GM19468 (cell line): ENCODE measurements around the gene IER5.
"Not testable (repeated sequence)": the region's sequence is repeated elsewhere in the genome, so short reads cannot be mapped to it uniquely, and the experiment has no call there.

Experiments
- ATAC-seq: cut with Tn5 transposase; IDR thresholded peaks from one replicate; pipeline ENCODE4 v1.9.1; 2021; ENCODE audit warnings: mild to moderate bottlenecking, moderate library complexity, moderate number of reproducible peaks; ENCODE audit not compliant: unreplicated experiment; ENCODE audit errors: extremely low read depth

Gene IER5

DNA sequence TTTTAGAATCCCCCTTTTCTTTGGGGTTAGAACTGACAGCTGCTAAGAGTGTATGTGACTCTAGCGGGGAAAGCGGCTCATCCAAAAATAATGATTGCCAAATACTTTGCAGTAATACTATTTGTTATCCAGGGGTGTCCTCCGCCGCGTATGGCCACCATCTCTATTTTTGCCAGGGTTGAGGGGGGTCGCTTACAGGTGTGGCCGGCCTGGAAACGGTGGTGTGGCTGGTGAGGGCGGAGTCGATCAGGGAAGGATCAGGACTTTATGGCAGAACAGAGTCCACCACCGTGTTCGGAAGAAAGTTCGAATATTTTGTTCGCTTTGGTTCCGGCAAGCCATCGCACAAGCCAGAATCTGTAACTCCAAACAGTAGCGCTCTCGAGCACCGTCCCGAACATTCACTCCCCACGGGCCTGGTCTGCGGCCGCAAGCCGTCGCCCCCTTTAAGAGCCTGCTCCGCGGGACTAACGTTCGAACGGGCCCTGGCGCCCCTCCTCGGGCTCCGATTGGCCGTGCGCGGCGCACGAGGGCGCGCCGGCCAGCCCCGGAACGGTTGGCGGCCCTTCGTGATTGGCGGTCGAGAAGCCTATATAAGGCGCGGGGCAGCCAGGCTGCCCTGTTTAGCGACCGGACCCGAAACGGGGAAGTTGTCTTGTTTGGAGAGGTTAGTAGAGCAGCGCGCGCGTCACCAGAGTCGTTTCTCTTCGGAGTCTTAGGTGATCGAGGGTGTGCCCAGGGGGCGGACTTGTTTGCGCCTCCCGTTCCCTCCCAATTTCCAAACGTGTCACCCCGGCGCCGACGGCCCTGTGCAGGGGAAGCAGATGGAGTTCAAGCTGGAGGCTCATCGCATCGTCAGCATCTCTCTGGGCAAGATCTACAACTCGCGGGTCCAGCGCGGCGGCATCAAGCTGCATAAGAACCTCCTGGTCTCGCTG, at the start of gene IER5:
TSS of gene IER5 (plus strand) at position 622 of the 938 bp plus-strand sequence. CDS start at position 825, 203 bp downstream.
- peak; percentile 62 for ATAC-seq

DNA sequence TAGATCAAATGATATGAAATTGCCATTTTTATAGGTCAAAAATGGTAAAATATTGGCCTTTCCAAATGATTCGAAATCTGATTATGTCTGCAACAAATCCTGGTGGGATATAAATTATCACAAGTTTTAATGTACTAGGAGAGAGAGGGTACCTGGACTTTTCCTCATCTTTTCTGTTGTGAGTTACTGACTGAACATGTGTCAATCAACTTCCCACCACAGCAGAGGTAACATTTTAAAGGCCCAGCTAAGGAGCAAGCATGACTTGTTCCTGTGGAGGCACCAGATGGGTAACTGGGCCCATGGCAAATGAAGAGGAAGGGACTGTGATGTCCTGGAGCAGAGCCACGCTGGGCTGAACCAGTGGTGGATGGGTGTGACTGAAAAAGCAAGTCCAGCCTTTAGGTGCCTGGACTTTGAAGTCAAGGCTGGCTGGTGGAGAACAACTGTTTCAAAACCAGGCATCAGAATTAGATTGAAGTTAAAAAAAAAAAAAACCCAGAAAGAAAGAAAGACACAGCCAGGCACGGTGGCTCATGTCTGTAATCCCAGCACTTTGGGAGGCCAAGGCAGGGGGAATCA, 48.1 kb upstream of the IER5 start:
- ATAC-seq, result no peak

DNA sequence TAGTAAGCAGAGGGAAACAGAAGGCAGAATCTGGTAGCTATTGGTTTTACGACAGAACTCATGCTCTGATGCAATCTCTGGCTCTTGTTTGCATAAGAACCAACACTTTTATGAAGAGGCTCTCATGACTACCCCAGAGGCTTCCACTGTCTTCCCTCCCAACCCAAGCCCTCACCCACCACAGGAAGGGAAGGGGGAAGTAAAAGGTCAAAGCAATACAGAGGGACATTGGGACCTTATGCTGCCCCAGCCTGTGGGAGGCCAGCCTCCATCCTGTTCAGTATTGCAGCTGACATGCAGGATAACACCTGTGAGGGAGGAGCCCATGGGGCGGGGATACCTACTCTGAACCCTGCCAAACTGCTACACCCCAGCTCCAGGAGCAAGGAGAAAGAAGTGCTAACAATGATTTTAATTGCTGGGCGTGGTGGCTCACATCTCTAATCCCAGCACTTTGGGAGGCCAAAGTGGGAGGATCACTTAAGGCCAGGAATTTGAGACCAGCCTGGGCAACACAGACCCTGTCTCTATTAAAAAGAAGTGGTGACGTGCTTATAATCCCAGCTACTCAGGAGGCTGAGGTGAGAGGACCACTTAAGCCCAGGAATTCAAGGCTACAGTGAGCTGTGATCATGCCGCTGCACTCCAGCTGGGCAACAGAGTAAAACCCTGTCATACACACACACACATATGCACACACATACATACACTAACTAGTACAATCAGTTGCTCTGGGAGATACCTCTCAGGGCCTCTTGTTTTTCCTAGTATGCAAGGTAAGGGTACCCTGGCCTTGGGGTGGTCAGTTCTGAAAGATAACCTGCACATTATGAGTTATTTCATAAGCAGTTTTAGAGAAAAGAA, 45.2 kb upstream of the IER5 start:
- no peak for ATAC-seq

DNA sequence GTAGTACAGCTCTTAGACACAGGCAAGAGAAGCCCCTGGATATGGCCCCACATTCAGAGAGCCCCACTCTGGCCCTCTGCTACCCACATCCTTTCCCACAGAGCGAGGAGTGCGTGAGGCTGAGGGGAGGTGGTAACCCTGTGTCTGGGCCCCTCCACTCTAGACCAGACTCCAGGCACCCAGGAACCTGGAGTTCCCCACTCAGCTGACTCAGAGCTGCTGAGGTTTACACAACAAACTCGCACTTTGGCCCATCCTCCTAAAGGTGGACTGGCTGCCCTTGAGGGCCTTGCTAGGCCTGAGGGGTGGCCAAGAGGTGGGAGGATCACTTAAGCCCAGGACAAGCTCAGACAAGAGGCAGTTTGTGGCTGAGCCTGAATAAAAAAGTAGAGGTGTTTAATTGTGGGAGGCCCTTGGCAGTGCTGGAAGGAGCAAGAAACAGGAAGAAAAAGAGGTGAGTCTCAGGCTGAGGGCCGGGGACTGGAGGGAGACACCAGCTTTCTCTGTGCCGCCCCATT, 44.0 kb upstream of the IER5 start:
- ATAC-seq, result peak; percentile 75

DNA sequence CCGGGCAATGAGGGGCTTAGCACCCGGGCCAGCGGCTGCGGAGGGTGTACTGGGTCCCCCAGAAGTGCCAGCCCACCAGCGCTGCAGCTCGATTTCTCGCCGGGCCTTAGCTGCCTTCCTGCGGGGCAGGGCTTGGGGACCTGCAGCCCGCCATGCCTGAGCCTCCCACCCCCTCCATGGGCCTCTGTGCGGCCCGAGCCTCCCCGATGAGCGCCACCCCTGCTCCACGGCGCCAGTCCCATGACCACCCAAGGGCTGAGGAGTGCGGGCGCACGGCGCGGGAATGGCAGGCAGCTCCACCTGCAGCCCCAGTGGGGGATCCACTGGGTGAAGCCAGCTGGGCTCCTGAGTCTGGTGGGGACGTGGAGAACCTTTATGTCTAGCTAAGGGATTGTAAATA, 42.6 kb upstream of the IER5 start:
- ATAC-seq, result not testable (repeated sequence)

DNA sequence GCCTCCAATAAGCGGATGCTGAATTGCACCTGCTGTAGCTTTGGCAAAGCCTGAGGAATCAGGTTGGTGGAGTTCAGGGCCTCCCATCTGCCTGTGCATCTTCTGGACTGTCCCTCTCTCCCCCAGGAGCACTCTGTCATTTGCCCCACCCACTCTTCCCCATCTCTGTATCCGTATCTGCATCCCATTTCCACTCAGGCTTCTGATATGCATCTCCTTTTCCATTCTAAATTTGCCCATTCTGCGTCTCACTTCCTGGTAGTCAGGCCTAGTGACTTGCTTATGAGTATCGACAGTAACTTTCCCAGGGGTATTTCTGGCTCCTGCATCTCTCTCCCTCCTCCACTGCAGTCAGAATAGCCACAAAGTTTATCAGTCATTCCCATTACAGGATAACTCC, 39.1 kb upstream of the IER5 start:
- no peak for ATAC-seq

DNA sequence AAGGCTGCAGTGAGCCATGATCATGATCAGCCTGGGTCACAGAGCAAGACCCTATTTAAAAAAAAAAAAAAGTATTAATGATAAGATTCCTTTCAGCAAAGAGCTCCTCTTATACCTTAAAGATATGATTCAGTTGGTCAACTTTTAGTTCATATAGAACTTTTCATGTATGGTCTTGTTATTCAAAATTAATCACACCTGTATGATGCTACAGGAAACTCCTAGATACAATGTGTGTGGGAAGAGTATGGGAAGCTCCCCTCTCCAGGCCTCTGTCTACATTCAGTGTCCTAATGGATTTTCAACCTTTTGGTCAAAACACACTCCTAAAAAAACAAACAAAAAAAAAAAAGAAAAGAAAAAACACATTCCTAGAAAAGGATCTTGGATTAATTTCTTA, 37.6 kb upstream of the IER5 start:
- no peak for ATAC-seq

DNA sequence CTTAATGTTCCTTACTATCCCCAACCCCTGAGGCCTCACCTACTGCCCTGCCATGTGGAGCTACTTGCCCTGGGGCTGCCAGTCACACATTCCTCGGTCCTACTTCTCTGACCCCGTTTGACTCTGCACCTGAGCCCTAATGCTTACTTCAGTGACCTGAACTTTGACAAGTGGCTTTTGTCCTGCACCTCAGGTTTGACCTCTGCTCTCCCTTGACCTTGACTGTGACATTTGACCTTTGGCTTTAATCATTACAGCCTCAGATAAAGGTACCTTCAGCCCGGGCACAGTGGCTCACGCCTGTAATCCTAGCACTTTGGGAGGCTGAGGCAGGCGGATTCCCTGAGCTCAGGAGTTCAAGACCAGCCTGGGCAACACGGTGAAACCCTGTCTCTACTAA, 31.9 kb upstream of the IER5 start:
- no peak for ATAC-seq

DNA sequence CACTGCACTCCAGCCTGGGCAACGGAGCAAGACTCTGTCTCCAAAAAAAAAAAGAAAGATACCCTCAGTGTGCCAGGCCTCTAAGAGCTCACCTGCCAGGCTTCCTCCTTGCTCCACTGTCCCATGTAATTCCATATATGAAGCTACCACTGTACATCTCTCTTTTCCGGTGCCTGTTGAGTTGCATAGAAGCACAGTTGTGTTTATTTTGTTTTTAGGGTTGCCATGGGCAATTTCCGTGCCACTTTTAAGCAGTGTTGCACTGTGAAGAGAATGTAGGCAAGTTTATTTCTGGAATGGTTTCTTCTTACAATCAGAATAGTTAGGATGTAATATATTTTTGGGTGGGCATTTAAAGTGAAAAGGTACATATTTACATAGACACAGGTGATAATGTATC, 31.4 kb upstream of the IER5 start:
- no peak for ATAC-seq

DNA sequence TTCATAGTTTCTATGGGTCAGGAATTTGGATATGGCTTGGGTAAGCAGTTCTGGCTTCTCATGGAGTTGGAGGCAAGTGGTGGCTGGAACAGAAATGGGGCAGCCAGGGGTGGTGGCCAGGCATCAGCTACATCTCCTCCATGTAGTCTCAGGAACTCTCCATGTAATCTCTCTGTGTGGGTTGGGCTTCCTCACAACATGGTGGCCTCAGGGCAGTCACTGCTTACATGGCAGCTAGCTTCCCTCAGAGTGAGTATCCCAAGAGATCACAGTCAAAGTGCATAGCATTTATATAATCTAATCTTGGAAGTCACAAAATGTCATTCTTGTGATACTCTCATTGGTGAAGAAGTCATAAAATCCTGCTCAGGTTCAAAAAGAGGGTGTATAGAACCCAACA, 29.1 kb upstream of the IER5 start:
- no peak for ATAC-seq

DNA sequence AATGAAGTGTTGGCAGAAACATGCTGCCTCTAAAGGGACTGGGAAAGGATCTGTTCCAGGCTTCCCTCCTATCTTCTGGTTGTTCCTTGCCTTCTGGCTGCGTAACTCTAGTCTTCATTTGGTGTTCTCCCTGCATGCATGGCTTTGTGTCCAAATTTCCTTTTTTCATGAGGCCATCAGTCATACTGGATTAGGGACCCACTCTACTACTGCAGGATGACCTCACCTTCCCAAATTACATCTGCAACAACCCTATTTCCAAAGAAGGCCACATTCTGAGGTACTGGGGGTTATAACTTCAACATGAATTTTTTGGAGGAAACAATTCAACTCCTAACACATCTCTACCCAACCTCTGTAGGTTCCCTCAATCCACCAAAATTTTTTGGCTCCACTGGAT, 28.4 kb upstream of the IER5 start:
- no peak for ATAC-seq

DNA sequence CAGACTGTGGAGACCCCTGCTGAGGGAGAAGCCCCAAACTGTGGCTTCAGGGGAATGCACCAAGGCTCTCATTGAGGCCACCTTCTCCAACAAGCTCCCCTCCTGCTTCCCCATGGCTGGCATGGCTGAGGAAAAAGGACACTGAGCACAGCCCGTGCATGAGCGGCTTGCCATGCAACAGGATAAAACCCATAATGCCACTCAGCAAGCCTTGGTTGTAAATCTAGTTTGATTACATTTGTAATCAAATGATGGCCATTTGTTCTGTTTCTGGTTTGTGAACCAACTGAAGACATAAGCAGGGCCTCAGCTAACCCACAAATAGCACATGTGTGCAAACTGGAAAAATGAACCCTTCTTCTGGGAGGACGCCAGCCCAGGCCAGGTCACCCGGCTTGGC, 27.6 kb upstream of the IER5 start:
- ATAC-seq, result not testable (repeated sequence)

DNA sequence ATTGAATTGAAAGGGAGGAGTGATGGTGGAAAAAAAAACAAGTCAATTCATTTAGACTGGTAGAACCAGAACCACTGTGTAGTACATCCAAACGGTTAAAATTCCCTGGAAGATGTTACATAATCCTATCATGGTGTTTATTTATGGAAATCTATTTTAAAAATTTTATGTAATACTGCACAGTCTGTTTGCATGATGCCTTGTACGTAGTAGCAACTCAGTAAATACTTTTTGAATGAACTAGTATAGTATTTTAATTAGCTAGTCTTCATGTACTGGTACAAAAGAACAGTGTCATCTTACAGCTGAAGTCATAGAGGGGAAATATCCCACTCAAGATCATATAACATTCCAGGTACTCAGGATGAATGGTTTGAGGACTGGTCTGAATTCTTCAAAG, 27.0 kb upstream of the IER5 start:
- ATAC-seq, result no peak

DNA sequence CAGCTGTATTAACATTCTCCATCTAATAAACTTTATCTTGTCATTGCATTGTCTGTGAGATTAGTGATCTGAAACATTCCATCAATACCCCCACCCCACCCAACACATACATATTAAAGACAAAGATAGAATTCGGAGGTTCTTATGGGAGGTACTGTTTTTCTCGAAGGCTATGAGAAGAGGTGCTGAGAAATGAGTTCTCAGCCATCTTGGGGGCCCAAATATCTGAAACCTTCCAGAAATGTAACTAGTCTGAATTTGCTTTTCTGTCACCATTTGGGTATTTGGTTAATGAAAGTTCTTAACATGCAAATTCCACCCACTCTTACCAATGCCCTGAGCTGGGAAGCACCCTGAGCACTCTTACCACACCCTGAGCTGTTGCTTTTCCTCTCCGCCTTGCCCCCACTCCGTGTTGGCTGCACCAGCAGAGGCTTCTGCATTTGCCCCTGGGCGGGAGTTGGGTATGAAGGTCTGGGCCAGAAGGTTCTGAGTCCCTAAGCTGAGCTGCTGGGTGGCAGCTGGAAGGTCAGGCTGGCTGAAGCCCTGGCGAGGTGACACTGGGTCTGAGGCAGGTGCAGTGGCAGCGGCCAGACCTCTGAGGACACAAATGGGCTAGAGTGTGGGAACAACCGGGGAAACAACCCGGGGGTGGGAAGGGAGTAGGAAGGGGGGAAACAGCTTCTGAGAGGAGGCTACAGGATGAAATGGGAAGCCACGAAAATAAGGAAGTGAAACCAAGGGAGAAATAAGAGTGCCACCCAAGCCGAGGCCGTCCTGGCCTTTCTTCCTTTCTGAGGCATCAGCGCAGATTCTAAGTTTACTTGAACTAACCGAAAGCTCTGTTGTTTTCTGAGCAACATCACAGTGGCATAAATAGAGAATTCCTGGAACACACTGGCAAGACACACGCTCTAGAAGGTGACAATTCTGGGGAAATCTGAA, 26.3 kb upstream of the IER5 start:
- peak; percentile 61 for ATAC-seq

DNA sequence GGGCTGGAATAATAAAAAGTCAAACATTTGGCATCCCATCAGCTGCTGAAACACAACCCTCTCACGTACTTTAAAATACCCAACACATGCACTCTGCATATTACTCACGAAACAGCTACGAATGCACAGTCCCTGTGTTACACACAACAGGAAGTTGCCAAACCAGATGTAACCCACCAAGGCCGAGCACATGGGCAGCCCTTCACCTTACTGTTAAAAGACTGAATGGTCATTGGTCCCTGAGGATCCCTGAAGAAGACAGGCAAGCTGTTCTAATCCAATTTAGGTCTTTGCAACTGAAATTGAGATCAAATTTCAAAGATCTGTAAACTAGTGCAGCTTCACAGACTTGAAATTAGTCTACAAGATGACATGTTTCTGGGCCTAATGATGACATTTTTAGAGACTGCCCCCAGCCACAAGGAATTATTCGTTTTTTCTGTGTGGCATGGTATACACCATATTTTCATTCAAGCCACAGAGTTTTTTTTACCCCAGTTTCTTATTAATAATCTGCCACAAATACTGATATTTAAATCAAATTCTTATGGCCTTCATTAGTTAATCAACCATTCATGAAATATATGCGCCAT, 25.6 kb upstream of the IER5 start:
- ATAC-seq, result peak; percentile 49

DNA sequence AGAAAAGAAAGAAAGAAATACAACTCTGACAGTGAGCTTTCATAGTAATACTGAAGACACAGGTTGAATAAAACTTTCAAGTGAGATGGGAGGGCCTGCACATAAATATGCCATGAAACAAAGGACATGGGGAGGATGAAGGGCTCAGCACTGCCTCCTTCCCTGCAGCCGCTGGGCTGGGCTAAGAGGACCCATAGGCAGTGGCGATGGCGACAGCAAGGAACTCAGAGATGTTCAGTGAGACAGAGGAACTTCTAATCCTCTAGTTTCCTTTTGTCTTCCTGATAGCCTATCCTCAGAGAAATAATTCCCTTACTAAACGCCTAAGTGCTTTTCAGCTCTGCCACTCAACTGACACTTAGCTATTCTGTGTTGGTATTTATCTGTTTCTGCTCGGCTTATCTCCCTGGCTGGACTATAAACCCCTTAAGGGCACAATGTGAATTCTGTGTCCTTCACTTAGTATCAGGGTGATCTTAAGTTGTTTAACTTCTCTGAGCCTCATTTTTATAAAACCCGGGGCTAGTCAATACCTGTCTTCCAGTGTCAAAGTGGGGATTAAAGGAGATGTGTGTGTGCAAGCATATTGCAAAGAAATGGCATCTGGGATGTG, 24.4 kb upstream of the IER5 start:
- no peak for ATAC-seq

DNA sequence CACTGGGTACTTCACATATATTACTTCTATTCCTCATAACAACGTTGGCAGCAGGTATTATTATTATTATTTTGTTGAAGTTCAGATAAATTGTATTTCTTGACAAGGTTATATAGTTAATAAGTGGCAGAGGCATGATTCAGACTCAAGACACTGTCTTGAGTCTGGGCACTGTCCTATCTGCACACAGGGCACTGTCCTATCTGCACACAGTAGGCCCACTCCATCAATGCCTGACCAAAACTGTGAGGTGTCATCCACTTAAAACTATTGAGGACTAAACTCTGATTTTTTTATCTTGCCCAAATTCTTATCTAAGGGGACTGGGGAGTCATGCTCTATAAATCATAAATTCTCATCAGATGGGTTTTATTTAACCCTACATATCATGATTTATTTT, 23.8 kb upstream of the IER5 start:
- ATAC-seq, result no peak

DNA sequence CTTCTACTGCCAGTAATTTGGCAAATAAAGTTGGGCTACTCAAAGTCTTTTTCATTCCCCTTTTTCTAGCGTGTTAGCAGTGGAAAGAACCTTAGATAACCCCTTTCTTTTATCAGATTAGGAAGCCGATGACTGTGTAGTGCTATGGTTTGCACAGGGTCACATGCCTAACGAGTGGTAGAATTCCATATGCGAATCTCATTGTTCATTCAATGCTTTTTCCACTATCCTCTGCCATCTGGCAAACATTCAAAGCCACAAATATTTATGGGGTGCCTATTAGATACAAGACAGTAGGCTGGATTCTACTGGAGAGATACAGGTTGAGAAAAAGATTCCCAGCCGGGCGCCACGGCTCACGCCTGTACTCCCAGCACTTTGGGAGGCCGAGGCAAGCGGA, 14.9 kb upstream of the IER5 start:
- no peak for ATAC-seq
